ENCODE data around the gene RGS7. TPM values are rescaled to one million over a fixed set of nuclear protein-coding genes. Genes with fewer than 3 reads are reported as not detected.
"Not testable (repeated sequence)": the region's sequence is repeated elsewhere in the genome, so short reads cannot be mapped to it uniquely, and the experiment has no call there.

Gene RGS7
- total RNA-seq, 4 donors from 2014 or later = 0.11 to 0.33 TPM; not detected in 2

GRCh38 chr1:241308011-241308410 lies 49.0 kb downstream of the RGS7 start:
- Histone ChIP-seq H3K27me3 (no peaks in the 10 kb centered on the region), H3K27ac (replicated peaks in 1 of 4) (no peak overlapping the region), H3K9me3 (peaks cover 0 to 17% (median 8%) of the 10 kb centered on the region in 4 donors), H3K36me3 (no peaks in the 10 kb centered on the region), H3K4me1 (no peaks in the 10 kb centered on the region), H3K4me3 (no peak overlapping the region)
- 53% methylated on average over 3 of the region's 3 CpGs for WGBS
- DNase-seq (ENCODE audit: extremely low spot score) = no peak
- no peak for TF ChIP-seq POLR2AphosphoS5 (IDR thresholded peaks at IDR 0.05)
- TF ChIP-seq CTCF (IDR thresholded peaks at IDR 0.05) = no peak
- TF ChIP-seq EP300 (IDR thresholded peaks at IDR 0.05) = no peak
- no peak for TF ChIP-seq POLR2A (IDR thresholded peaks at IDR 0.05; ENCODE audit: low read depth)
- intact Hi-C loops (cut with DNase I) = no loop called here

DNA sequence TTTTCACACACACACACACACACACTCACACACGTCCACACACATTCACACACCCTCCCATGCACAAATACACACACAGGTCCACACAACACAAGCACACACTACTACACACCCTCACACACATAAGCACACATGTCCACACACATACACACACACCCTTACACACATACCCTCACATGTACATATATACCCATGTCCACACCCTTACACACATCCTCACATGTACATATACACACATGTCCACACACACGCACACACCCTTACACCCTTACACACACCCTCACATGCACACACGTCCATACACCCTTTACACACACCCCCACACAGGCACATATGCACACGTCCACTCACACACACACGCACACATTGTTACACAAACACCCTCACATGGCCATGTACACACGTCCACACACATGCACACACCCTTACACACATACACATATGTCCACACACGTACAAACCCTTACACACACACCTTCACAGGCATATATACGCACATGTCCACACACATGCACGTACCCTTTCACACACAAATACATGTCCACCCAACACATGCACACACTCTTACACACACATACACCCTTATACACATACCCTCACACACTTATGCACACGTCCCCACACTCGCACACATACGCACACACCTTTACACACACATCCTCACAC lies 50.7 kb downstream of the RGS7 start:
- Histone ChIP-seq H3K9me3 (peaks cover 0 to 17% (median 8%) of the 10 kb centered on the region in 4 donors), H3K27ac (replicated peaks in 1 of 4) (no peak overlapping the region), H3K27me3 (no peaks in the 10 kb centered on the region), H3K4me1 (no peaks in the 10 kb centered on the region), H3K36me3 (no peaks in the 10 kb centered on the region), H3K4me3 (no peak overlapping the region)
- 86% methylated on average over 12 of the region's 12 CpGs for WGBS
- DNase-seq (ENCODE audit: extremely low spot score) = no peak
- no peak for TF ChIP-seq POLR2AphosphoS5 (IDR thresholded peaks at IDR 0.05)
- TF ChIP-seq CTCF (IDR thresholded peaks at IDR 0.05) = no peak
- TF ChIP-seq POLR2A (IDR thresholded peaks at IDR 0.05; ENCODE audit: low read depth) = no peak
- no peak for TF ChIP-seq EP300 (IDR thresholded peaks at IDR 0.05)
- intact Hi-C loops (cut with DNase I) = no loop called here

DNA sequence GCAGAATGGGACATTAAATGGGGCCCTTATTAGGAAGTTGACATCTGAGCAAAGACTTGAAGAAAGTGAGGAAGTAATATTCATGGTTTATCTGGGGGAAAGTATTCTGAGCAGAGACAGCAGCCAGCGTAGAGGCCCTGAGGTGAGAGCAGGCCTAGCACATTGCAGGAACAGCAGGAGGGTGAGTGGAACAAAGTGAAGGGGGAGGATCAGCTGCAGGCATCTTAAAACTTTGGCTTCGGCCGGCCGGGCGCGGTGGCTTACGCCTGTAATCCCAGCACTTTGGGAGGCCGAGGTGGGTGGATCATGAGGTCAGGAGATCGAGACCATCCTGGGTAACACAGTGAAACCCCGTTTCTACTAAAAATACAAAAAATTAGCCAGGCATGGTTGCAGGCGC lies 55.0 kb downstream of the RGS7 start:
- H3K4me1 ChIP-seq; H3K27me3 ChIP-seq; DNase-seq (ENCODE audit: extremely low spot score); H3K27ac ChIP-seq (replicated peaks in 1 of 4); H3K4me3 ChIP-seq; H3K36me3 ChIP-seq; intact Hi-C loops (cut with DNase I): not testable (repeated sequence)
- H3K9me3 ChIP-seq = peaks cover 0 to 17% (median 8%) of the 10 kb centered on the region in 4 donors
- WGBS = 80% methylated on average over 11 of the region's 11 CpGs

GRCh38 chr1:241299347-241299746 lies 57.7 kb downstream of the RGS7 start:
- Histone ChIP-seq H3K4me1 (no peaks in the 10 kb centered on the region), H3K4me3 (no peak overlapping the region), H3K27me3 (no peaks in the 10 kb centered on the region), H3K27ac (replicated peaks in 1 of 4) (no peak overlapping the region), H3K36me3 (no peaks in the 10 kb centered on the region), H3K9me3 (peaks cover 0 to 8% (median 4%) of the 10 kb centered on the region in 4 donors)
- intact Hi-C loops (cut with DNase I) = no loop called here
- WGBS = 73% methylated on average over 2 of the region's 2 CpGs
- TF ChIP-seq EP300 (IDR thresholded peaks at IDR 0.05) (no peak), POLR2A (IDR thresholded peaks at IDR 0.05; ENCODE audit: low read depth) (no peak), CTCF (IDR thresholded peaks at IDR 0.05) (no peak), POLR2AphosphoS5 (IDR thresholded peaks at IDR 0.05) (no peak)
- no peak for DNase-seq (ENCODE audit: extremely low spot score)

GRCh38 chr1:241292973-241293372 lies 64.0 kb downstream of the RGS7 start:
- H3K4me3 ChIP-seq = no peak overlapping the region
- TF ChIP-seq POLR2AphosphoS5 (IDR thresholded peaks at IDR 0.05) = no peak
- no peak for TF ChIP-seq POLR2A (IDR thresholded peaks at IDR 0.05; ENCODE audit: low read depth)
- no peak for TF ChIP-seq EP300 (IDR thresholded peaks at IDR 0.05)
- no peak for TF ChIP-seq CTCF (IDR thresholded peaks at IDR 0.05)
- H3K27ac ChIP-seq (replicated peaks in 1 of 4) = no peak overlapping the region
- intact Hi-C loops (cut with DNase I) = no loop called here
- H3K9me3 ChIP-seq = no peaks in the 10 kb centered on the region
- no peaks in the 10 kb centered on the region for H3K27me3 ChIP-seq
- no peak for DNase-seq (ENCODE audit: extremely low spot score)
- 97% methylated on average over 4 of the region's 4 CpGs for WGBS
- no peaks in the 10 kb centered on the region for H3K4me1 ChIP-seq
- no peaks in the 10 kb centered on the region for H3K36me3 ChIP-seq

DNA sequence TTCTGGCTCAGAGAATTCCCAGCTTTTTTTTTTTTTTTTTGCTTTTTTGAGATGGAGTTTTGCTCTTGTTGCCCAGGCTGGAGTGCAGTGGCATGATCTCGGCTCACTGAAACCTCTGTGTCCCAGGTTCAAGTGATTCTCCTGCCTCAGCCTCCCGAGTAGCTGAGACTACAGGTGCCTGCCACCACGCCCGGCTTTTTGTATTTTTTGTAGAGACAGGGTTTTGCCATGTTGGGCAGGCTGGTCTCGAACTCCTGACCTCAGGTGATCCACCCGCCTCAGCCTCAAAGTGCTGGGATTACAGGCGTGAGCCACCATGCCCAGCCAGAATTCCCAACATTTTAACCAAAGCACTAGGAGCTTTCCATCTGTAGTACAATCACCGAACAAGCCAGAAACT lies 65.5 kb downstream of the RGS7 start:
- H3K27ac ChIP-seq (replicated peaks in 1 of 4); intact Hi-C loops (cut with DNase I); DNase-seq (ENCODE audit: extremely low spot score); H3K9me3 ChIP-seq; H3K4me1 ChIP-seq; H3K27me3 ChIP-seq; H3K4me3 ChIP-seq; H3K36me3 ChIP-seq: not testable (repeated sequence)
- 99% methylated on average over 8 of the region's 8 CpGs for WGBS

All from esophagus muscularis mucosa (tissue), 4 donors.